ENCODE measurements around the gene TMEM185A.

GRCh38 chrX:149630681-149631233 lies 835 bp downstream of the TMEM185A start:
- TF ChIP-seq POLR2A (IDR thresholded peaks at IDR 0.05) (no peak), EP300 (IDR thresholded peaks at IDR 0.05; ENCODE audit: low read depth) (no peak), CTCF (IDR thresholded peaks at IDR 0.05) (peak in 3 of 5 experiments; percentile 7 to 10 (median 9)), POLR2AphosphoS5 (IDR thresholded peaks at IDR 0.05) (no peak)
